Mesothelial cell of epicardium (in vitro differentiated cells): ENCODE measurements around the gene HDAC9. TPM values are rescaled to one million over a fixed set of nuclear protein-coding genes. Genes with fewer than 3 reads are reported as not detected.

Experiments used
- DNase-seq, 2 experiments: peaks; one replicate each; pipeline ENCODE4 v3.0.0; 2021; ENCODE audit warnings: low spot score in 2 of 2; ENCODE audit not compliant: unreplicated experiment in 2 of 2
- H3K27ac Mint-ChIP-seq: 2 replicates; pipeline ENCODE4 v1.8.0; 2021; ENCODE audit warnings: mixed read lengths
- H3K27me3 Mint-ChIP-seq: 2 replicates; pipeline ENCODE4 v1.8.0; 2021; ENCODE audit warnings: low read depth, mixed read lengths
- H3K36me3 Mint-ChIP-seq: 2 replicates; pipeline ENCODE4 v1.8.0; 2021; ENCODE audit warnings: mixed read lengths
- H3K4me1 Mint-ChIP-seq: 2 replicates; pipeline ENCODE4 v1.8.0; 2021; ENCODE audit warnings: mixed read lengths
- H3K4me3 Mint-ChIP-seq: 2 replicates; pipeline ENCODE4 v1.8.0; 2021; ENCODE audit warnings: mild to moderate bottlenecking, moderate library complexity, mixed read lengths
- H3K9me3 Mint-ChIP-seq: 2 replicates; pipeline ENCODE4 v1.8.0; 2021; ENCODE audit warnings: mixed read lengths
- total RNA-seq: library from RNA; stranded (reverse); gene quantifications from 3 replicates; pipeline ENCODE4 v1.2.1, GENCODE V29; 2021
- TF ChIP-seq, protein P1 (sequence below): fragments of 200-600 bp; sonication (generic); IDR thresholded peaks from one replicate; pipeline ENCODE4 v1.5.0; 2021; ENCODE audit warnings: antibody characterized with exemption; ENCODE audit not compliant: unreplicated experiment

Gene HDAC9
- total RNA-seq, 1 donor from 2014 or later = 37.4 TPM

GRCh38 chr7:18619311-18619710, 123.8 kb downstream of the HDAC9 start:
- peak overlapping the region; percentile 78 for H3K27ac Mint-ChIP-seq
- peaks cover 27% of the 10 kb centered on the region for H3K4me1 Mint-ChIP-seq
- DNase-seq = no peak
- H3K4me3 Mint-ChIP-seq = no peak overlapping the region
- peaks cover 10% of the 10 kb centered on the region for H3K36me3 Mint-ChIP-seq
- H3K27me3 Mint-ChIP-seq = no peaks in the 10 kb centered on the region
- peaks cover 7% of the 10 kb centered on the region for H3K9me3 Mint-ChIP-seq
- TF ChIP-seq, protein P1, sequence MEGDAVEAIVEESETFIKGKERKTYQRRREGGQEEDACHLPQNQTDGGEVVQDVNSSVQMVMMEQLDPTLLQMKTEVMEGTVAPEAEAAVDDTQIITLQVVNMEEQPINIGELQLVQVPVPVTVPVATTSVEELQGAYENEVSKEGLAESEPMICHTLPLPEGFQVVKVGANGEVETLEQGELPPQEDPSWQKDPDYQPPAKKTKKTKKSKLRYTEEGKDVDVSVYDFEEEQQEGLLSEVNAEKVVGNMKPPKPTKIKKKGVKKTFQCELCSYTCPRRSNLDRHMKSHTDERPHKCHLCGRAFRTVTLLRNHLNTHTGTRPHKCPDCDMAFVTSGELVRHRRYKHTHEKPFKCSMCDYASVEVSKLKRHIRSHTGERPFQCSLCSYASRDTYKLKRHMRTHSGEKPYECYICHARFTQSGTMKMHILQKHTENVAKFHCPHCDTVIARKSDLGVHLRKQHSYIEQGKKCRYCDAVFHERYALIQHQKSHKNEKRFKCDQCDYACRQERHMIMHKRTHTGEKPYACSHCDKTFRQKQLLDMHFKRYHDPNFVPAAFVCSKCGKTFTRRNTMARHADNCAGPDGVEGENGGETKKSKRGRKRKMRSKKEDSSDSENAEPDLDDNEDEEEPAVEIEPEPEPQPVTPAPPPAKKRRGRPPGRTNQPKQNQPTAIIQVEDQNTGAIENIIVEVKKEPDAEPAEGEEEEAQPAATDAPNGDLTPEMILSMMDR = no peak

DNA sequence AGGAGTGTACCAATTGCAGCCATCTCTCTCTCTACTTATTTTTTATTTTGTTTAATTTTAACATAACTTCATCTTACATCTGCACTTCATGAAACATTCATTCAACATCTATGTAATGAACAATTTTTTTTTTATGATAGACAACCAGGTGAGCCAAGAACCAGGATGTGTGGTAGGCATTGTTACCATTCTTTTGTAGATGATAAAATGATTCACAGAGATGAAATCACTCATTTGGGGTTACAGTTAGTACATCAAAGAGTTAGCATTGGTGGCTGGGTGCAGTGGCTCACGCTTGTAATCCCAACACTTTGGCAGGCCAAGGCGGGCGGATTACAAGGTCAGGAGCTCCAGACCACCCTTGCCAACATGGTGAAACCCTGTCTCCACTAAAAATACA, 127.8 kb downstream of the HDAC9 start:
- Mint-ChIP-seq H3K27ac (no peak overlapping the region), H3K27me3 (no peaks in the 10 kb centered on the region), H3K36me3 (peaks cover 5% of the 10 kb centered on the region), H3K9me3 (no peaks in the 10 kb centered on the region), H3K4me3 (no peak overlapping the region), H3K4me1 (peaks cover 54% of the 10 kb centered on the region)
- no peak for DNase-seq
- TF ChIP-seq, protein P1 = no peak

DNA sequence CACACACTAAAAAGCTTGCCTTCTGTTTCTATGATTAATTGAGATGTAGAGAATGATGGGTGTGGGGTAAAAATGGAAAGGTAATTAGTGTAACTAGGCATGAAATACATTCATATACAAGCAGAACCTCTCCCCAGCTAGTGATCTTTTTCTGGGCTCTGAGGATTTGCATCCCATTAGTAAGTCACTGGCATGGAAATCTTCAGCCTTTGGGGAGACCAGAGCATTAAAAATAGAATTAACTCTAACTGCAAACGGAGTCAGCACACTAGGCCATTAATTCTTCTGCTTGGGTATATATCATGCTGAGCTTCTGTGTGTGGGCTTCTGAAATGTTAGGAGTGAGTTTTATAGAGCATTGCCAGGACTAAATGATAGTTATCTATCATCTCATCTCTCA, 128.9 kb downstream of the HDAC9 start:
- Mint-ChIP-seq H3K27me3 (no peaks in the 10 kb centered on the region), H3K4me3 (no peak overlapping the region), H3K27ac (peak overlapping the region; percentile 86), H3K36me3 (peaks cover 5% of the 10 kb centered on the region), H3K4me1 (peaks cover 51% of the 10 kb centered on the region), H3K9me3 (no peaks in the 10 kb centered on the region)
- TF ChIP-seq, protein P1 = no peak
- no peak for DNase-seq

DNA sequence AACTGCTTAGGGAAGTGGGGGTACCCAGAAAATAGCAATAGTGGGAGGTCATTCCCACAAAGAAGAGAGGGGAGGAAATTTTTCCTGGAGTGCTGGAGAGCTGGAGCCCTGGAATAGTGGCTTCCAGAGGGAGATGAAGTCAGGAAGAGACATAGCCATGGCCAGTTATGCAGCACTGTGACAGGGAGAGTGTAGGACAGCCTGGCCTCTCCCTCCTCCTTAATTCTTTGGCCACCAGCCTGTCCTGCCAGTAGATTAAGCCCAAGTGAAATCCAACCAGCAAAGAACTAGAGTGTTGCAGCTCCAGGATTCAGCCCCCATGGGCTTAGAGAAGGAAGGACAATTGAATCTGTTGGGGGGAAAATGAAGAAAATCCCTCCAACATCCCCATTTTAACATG, 130.5 kb downstream of the HDAC9 start:
- Mint-ChIP-seq H3K27ac (peak overlapping the region; percentile 54), H3K9me3 (no peaks in the 10 kb centered on the region), H3K36me3 (peaks cover 7% of the 10 kb centered on the region), H3K4me1 (peaks cover 42% of the 10 kb centered on the region), H3K27me3 (no peaks in the 10 kb centered on the region), H3K4me3 (no peak overlapping the region)
- DNase-seq = no peak
- TF ChIP-seq, protein P1 = no peak

- H3K4me1 Mint-ChIP-seq = peaks cover 42% of the 10 kb centered on the region
- no peak for DNase-seq
- H3K9me3 Mint-ChIP-seq = no peaks in the 10 kb centered on the region
- no peaks in the 10 kb centered on the region for H3K27me3 Mint-ChIP-seq
- TF ChIP-seq, protein P1 = no peak
- peak overlapping the region; percentile 23 for H3K27ac Mint-ChIP-seq
- no peak overlapping the region for H3K4me3 Mint-ChIP-seq
- H3K36me3 Mint-ChIP-seq = peaks cover 6% of the 10 kb centered on the region
Observed at GRCh38 chr7:18626717-18627116, 131.2 kb downstream of the HDAC9 start.

GRCh38 chr7:18637516-18637915, 142.0 kb downstream of the HDAC9 start:
- TF ChIP-seq, protein P1 = no peak
- Mint-ChIP-seq H3K4me3 (no peak overlapping the region), H3K27me3 (no peaks in the 10 kb centered on the region), H3K36me3 (peaks cover 7% of the 10 kb centered on the region), H3K9me3 (no peaks in the 10 kb centered on the region), H3K4me1 (peaks cover 34% of the 10 kb centered on the region), H3K27ac (peak overlapping the region; percentile 90)
- DNase-seq = no peak
